Stimulated activated naive CD8-positive, alpha-beta T cell treated with anti-CD3 and anti-CD28 coated beads, Interleukin-15, amount 100 ng/mL, for 72 hours (primary cell): Measurements from ENCODE around the gene HSCB.
"Not testable (repeated sequence)": the region's sequence is repeated elsewhere in the genome, so short reads cannot be mapped to it uniquely, and the experiment has no call there.

Source experiments
- ATAC-seq: fragments of 150-1000 bp; cut with Tn5 transposase; 2 replicates; pipeline ENCODE4 v1.10.0; 2021; ENCODE audit warnings: mild to moderate bottlenecking, moderate library complexity
- DNase-seq, 2 donors: peaks; one replicate each; pipeline ENCODE4 v3.0.0; 2021 to 2022
- H3K27ac Mint-ChIP-seq, 2 donors: one replicate each; pipeline ENCODE4 v1.8.0; 2022; ENCODE audit warnings: mild to moderate bottlenecking in 2 of 2, mixed read lengths in 2 of 2, moderate library complexity in 2 of 2
- H3K27me3 Mint-ChIP-seq: one replicate; pipeline ENCODE4 v1.8.0; 2022; ENCODE audit warnings: mixed read lengths
- H3K4me1 Mint-ChIP-seq: one replicate; pipeline ENCODE4 v1.8.0; 2022; ENCODE audit warnings: mild to moderate bottlenecking, mixed read lengths
- H3K4me3 Mint-ChIP-seq, 2 donors: one replicate each; pipeline ENCODE4 v1.8.0; 2022; ENCODE audit warnings: mild to moderate bottlenecking in 2 of 2, mixed read lengths in 2 of 2, moderate library complexity in 1 of 2
- H3K9me3 Mint-ChIP-seq, 2 donors: one replicate each; pipeline ENCODE4 v1.8.0; 2022; ENCODE audit warnings: mixed read lengths in 2 of 2

The HSCB gene

DNA sequence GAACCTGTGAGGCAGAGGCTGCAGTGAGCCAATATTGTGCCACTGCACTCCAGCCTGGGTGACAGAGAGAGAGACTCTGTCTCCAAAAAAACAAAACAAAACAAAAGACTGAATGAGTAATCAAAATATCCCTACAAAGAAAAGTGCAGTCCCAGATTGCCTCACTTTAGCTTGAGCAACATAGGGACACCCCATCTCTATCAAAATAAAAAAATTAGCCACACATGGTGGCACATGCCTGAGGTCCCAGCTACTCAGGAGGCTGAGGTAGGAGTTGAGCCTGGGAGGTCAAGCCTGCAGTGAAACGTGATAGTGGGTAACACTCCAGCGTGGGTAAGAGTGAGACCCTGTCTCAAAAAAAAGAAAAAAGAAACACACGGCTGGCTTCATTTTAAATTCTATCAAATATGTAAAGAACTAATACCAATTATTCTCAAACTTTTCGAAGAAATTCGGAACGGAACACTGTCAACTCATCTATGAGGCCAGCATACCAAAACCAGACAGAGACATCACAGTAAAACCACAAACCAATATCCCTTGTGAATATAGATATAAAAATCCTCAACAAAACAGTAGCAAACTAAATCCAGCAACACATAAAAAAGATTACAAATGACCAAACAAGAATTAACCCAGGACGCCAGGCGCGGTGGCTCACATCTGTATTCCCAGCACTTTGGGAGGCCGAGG lies 13.1 kb upstream of the HSCB start:
- Mint-ChIP-seq H3K9me3 (no peaks in the 10 kb centered on the region), H3K27me3 (no peaks in the 10 kb centered on the region), H3K27ac (no peak overlapping the region), H3K4me3 (no peak overlapping the region), H3K4me1 (no peaks in the 10 kb centered on the region)
- DNase-seq = no peak
- ATAC-seq = no peak

DNA sequence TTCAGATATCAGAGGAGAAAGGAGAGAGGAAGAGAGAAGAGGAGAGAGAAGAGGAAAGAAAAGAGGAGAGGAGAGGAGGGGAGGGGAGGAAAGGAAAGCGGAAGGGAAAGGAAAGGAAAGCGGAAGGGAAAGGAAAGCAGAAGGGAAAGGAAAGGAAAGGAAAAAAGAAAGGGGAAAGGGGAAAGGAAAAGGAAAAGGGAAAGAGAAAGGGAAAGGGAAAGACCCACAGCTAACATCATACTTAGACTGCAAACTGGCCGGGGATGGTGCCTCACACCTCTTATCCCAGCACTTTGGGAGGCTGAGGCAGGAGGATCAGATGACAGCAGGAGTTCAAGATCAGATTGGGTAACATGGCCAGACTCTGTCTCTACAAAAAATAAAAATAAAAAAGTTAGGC lies 11.7 kb upstream of the HSCB start:
- ATAC-seq = no peak
- DNase-seq = no peak
- Mint-ChIP-seq H3K4me1 (no peaks in the 10 kb centered on the region), H3K9me3 (no peaks in the 10 kb centered on the region), H3K27me3 (no peaks in the 10 kb centered on the region), H3K4me3 (no peak overlapping the region), H3K27ac (peak overlapping the region; percentile 5 to 94)

- H3K4me3 Mint-ChIP-seq = no peak overlapping the region
- no peaks in the 10 kb centered on the region for H3K9me3 Mint-ChIP-seq
- no peaks in the 10 kb centered on the region for H3K4me1 Mint-ChIP-seq
- no peak for DNase-seq
- no peaks in the 10 kb centered on the region for H3K27me3 Mint-ChIP-seq
- no peak for ATAC-seq
- no peak overlapping the region for H3K27ac Mint-ChIP-seq
Measured at GRCh38 chr22:28734393-28734792, 7.4 kb upstream of the HSCB start.

- DNase-seq (no peak), ATAC-seq (no peak)
- Mint-ChIP-seq H3K4me1 (no peaks in the 10 kb centered on the region), H3K9me3 (no peaks in the 10 kb centered on the region), H3K4me3 (no peak overlapping the region), H3K27me3 (no peaks in the 10 kb centered on the region), H3K27ac (peak overlapping the region in 1 of 2 donors; percentile 15)
Measured at GRCh38 chr22:28736301-28737155, 5.3 kb upstream of the HSCB start.

DNA sequence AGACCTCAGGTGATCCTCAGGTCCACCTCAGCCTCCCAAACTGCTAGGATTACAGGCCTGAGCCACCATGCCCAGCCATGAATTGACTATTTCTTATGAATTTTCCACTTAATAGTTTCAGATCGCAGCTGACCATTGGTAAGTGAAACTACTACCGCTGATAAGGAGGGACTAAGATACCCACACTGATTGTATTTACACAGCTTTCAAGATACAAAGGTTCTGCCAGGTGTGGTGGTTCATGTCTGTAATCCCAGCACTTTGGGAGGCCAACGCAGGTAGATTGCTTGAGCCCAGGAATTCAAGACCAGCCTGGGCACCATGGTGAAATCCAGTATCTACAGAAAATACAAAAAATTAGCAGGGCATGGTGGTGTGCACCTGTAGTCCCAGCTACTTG lies 4.1 kb upstream of the HSCB start:
- no peak overlapping the region for H3K4me3 Mint-ChIP-seq
- H3K9me3 Mint-ChIP-seq = no peaks in the 10 kb centered on the region
- ATAC-seq (no peak), DNase-seq (no peak)
- H3K27me3 Mint-ChIP-seq = no peaks in the 10 kb centered on the region
- no peak overlapping the region for H3K27ac Mint-ChIP-seq
- H3K4me1 Mint-ChIP-seq = peaks cover 5% of the 10 kb centered on the region

- not testable (repeated sequence) for ATAC-seq, H3K27me3 Mint-ChIP-seq, H3K27ac Mint-ChIP-seq, H3K4me3 Mint-ChIP-seq, H3K9me3 Mint-ChIP-seq, DNase-seq
- peaks cover 17% of the 10 kb centered on the region for H3K4me1 Mint-ChIP-seq
Measured at GRCh38 chr22:28738876-28739275, 3.0 kb upstream of the HSCB start.

DNA sequence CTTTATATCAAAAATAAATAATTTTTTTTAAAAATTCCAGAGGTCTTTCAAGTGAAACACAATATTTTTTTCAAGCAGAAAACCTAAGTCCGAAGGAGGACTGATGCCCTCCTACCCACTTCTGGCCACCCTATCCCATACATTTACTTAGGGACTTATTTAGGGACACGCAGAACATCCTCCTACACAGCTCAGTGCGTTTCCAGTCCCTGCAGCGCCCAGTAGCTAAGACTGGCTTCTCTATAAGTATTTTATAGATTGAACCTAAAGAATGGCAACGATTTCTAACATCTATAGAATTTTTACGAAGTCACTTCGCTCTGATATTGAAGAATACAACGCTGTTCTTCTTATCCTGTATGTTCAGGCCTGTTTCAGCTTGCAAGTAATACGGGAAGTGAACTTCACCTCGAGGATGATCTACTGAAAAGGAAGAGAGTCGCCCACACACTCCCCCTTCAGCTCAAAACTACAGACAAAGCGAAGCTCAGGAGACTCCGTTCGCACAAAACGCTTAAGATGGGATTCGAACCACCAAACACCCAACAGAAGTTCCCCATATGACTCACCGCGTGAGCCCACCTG lies 547 bp upstream of the HSCB start:
- Mint-ChIP-seq H3K4me3 (peak overlapping the region; percentile 78 to 84), H3K9me3 (no peaks in the 10 kb centered on the region), H3K4me1 (peaks cover 20% of the 10 kb centered on the region), H3K27me3 (no peaks in the 10 kb centered on the region), H3K27ac (peak overlapping the region; percentile 90 to 94)
- DNase-seq = no peak
- ATAC-seq = no peak

DNA sequence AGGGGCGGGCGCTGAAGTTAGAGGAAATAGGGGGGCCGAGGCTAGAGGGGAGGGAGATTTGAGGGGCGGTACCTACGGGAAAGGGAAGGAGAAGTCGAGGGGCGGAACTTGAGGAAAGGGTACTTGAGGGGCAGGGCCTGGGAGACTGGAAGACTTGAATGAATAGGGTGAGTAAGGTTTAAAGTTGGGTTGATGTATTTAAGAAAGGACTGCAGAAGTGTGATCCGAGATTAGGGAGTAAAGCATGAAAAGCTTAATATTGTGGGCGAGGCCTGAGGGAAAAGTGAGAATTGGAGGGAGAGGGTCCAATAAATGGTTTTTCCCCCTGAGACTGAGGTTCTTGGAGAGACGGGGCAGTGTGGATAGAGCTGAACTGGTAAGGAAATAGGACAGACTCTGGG lies 723 bp downstream of the HSCB start:
- Mint-ChIP-seq H3K4me1 (peaks cover 20% of the 10 kb centered on the region), H3K4me3 (peak overlapping the region; percentile 78 to 84), H3K27ac (peak overlapping the region; percentile 69 to 94), H3K27me3 (no peaks in the 10 kb centered on the region), H3K9me3 (no peaks in the 10 kb centered on the region)
- ATAC-seq (no peak), DNase-seq (no peak)

- H3K27ac Mint-ChIP-seq = peak overlapping the region in 1 of 2 donors; percentile 8
- H3K4me3 Mint-ChIP-seq = no peak overlapping the region
- H3K9me3 Mint-ChIP-seq = no peaks in the 10 kb centered on the region
- H3K4me1 Mint-ChIP-seq = peaks cover 20% of the 10 kb centered on the region
- ATAC-seq (no peak), DNase-seq (no peak)
- no peaks in the 10 kb centered on the region for H3K27me3 Mint-ChIP-seq
Measured at GRCh38 chr22:28743852-28744251, 2.0 kb downstream of the HSCB start.

DNA sequence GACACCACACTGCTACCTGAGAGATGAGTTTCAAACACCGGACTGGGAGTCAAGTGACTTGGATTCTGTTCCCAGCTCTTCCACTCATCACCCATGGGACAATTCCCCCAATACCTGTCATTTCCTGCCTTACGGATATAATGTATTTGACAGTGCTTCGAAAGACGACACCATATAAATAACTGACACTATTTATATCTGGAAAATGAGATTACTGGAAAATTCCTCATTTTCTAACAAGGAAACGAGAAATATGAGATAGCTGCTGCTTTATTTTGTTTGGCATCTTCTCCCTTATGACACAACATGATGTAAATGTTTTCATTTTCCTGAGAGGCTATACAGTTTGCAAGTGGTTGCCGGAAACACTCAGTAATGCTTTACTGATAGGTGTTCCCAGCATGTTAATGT lies 8.6 kb downstream of the HSCB start:
- H3K27me3 Mint-ChIP-seq = no peaks in the 10 kb centered on the region
- H3K9me3 Mint-ChIP-seq = no peaks in the 10 kb centered on the region
- no peak overlapping the region for H3K27ac Mint-ChIP-seq
- DNase-seq (no peak), ATAC-seq (no peak)
- H3K4me3 Mint-ChIP-seq = no peak overlapping the region
- peaks cover 9% of the 10 kb centered on the region for H3K4me1 Mint-ChIP-seq

GRCh38 chr22:28754512-28754911 lies 12.7 kb downstream of the HSCB start:
- H3K27ac Mint-ChIP-seq, DNase-seq, H3K4me3 Mint-ChIP-seq, H3K27me3 Mint-ChIP-seq, H3K9me3 Mint-ChIP-seq, ATAC-seq, H3K4me1 Mint-ChIP-seq: not testable (repeated sequence)

DNA sequence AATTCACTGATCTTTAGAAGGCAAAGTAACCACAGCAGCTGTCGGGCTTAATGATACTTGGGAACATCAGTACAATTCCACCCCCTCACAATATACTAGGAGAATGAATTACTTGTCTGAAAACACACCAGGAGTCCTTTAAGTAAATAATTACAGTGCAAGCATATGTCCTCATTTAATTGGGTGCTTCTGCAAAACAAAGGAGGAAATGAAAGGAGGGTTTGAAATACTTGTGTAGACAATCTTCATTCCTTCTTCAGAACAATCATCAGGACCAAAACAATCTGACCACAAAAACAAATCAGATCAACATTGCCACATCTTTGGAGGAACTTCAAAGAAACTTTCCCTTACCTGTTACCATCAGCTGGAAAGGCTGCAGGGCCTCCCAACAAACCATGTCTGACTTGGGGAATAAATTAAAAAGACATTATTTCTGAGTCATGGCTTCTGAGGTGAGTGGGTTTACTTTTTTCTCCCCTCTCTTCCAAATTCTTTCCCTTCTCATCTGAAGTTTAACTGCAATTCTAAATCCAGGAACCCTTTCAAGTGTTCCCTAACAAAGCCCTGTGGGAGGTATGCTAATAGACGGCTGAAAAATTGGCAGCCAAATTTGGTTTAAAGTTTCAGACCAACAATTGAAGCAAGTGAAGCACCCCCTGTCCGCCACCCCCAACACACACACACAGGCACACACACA lies 18.2 kb downstream of the HSCB start:
- Mint-ChIP-seq H3K4me1 (no peaks in the 10 kb centered on the region), H3K4me3 (no peak overlapping the region), H3K27me3 (no peaks in the 10 kb centered on the region), H3K9me3 (no peaks in the 10 kb centered on the region), H3K27ac (no peak overlapping the region)
- ATAC-seq = no peak
- DNase-seq = no peak

DNA sequence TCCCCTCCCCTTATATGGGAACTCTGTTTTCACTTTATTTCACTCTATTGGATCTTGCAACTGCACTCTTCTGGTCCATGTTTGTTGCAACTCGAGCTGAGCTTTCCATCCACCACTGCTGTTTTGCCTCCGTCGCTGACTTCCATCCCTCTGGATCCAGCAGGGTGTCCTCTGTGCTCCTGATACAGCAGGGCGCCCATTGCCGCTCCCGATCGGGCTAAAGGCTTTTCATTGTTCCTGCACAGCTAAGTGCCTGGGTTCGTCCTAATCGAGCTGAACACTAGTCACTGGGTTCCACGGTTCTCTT lies 19.6 kb downstream of the HSCB start:
- DNase-seq (no peak), ATAC-seq (no peak)
- Mint-ChIP-seq H3K27me3 (no peaks in the 10 kb centered on the region), H3K4me3 (no peak overlapping the region), H3K27ac (no peak overlapping the region), H3K9me3 (no peaks in the 10 kb centered on the region), H3K4me1 (no peaks in the 10 kb centered on the region)

GRCh38 chr22:28762000-28762399 lies 20.2 kb downstream of the HSCB start:
- ATAC-seq, H3K4me1 Mint-ChIP-seq, H3K4me3 Mint-ChIP-seq, DNase-seq, H3K27ac Mint-ChIP-seq, H3K9me3 Mint-ChIP-seq, H3K27me3 Mint-ChIP-seq: not testable (repeated sequence)

GRCh38 chr22:28766628-28767027 lies 24.8 kb downstream of the HSCB start:
- no peak overlapping the region for H3K4me3 Mint-ChIP-seq
- no peak for ATAC-seq
- no peaks in the 10 kb centered on the region for H3K27me3 Mint-ChIP-seq
- H3K27ac Mint-ChIP-seq = no peak overlapping the region
- DNase-seq = no peak
- H3K9me3 Mint-ChIP-seq = no peaks in the 10 kb centered on the region
- no peaks in the 10 kb centered on the region for H3K4me1 Mint-ChIP-seq
